Forelimb muscle (tissue), 1 donor: ENCODE measurements around the gene FGG. TPM values are rescaled to one million over a fixed set of nuclear protein-coding genes. Genes with fewer than 3 reads are reported as not detected.

ENCODE experiments used
- polyA plus RNA-seq: library from polyadenylated mRNA; unstranded; fragments of 120-200 nt; gene quantifications from one replicate; pipeline ENCODE4 v1.2.1, GENCODE V29; 2013; ENCODE audit not compliant: insufficient read length

Gene FGG
- polyA plus RNA-seq, 1 donor = not detected

Other genes starting within 250 kb of the FGG start
- gene DCHS2, start 120.9 kb downstream of the FGG start, polyA plus RNA-seq = 7.4 TPM
- gene PLRG1, start 62.3 kb downstream of the FGG start, polyA plus RNA-seq = 54.9 TPM
- gene FGB, start 49.6 kb downstream of the FGG start, polyA plus RNA-seq = not detected
- not detected for gene FGA, start 21.9 kb downstream of the FGG start, polyA plus RNA-seq
- gene LRAT, start 131.3 kb upstream of the FGG start, polyA plus RNA-seq = 0.06 TPM
- gene RBM46, start 168.6 kb upstream of the FGG start, polyA plus RNA-seq = not detected